LNCaP clone FGC (cell line): ENCODE data around the gene UROC1.

Experiments
- DNase-seq: peaks from one replicate; pipeline ENCODE4 v3.0.0-alpha.2; 2011; ENCODE audit warnings: low read depth
- H3K4me3 ChIP-seq: 2 replicates; pipeline ENCODE4 v1.5.1; 2011; ENCODE audit warnings: mild to moderate bottlenecking, low read depth, low read length, control low read depth
- TF ChIP-seq, protein P1 (sequence below): IDR thresholded peaks from 2 replicates; pipeline ENCODE4 v1.5.1; 2012; ENCODE audit warnings: mild to moderate bottlenecking; ENCODE audit not compliant: control insufficient read depth, insufficient read depth; ENCODE audit errors: extremely low read depth

Gene UROC1

DNA sequence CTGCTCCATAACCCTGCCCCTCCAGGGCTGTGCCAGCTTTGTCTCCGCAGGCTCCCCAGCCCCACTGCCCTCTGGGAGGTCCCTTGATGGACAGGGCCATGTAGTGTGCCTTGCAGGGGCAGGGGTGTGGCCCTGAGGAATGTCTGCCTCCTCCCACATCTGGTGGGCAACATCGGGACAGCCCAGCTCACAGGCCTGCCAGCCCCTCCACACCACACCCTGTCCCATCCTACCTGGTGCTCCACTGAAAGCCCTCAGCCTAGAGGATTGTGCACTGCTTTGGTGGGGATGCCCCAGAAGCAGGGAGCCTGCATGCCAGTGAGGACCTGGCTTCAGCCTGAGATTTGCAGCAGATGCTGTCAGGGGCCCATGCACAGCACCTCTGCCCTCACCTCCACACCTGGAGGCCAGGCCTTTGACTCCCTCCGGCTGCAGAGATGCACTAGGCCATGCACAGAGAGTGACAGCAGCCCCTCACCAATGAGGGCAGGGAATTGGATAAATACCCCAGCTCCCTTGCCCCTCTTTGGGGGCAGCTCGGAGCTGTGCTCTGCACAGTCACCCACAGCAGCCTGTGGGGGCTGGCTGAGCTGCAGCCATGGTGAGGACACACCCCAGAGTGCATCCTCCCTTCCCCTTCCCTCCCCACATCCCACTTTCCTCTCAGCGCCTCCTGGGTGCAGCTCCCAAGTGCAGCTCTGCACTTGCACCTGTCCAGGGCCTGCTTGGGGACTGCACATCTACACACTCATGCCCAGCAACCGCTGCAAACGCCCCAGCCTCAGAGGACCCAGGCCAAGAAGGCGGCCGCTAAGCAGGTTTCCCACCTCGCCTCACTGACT lies 38.4 kb upstream of the UROC1 start:
- DNase-seq: no peak
- H3K4me3 ChIP-seq: no peak overlapping the region
- TF ChIP-seq, protein P1, sequence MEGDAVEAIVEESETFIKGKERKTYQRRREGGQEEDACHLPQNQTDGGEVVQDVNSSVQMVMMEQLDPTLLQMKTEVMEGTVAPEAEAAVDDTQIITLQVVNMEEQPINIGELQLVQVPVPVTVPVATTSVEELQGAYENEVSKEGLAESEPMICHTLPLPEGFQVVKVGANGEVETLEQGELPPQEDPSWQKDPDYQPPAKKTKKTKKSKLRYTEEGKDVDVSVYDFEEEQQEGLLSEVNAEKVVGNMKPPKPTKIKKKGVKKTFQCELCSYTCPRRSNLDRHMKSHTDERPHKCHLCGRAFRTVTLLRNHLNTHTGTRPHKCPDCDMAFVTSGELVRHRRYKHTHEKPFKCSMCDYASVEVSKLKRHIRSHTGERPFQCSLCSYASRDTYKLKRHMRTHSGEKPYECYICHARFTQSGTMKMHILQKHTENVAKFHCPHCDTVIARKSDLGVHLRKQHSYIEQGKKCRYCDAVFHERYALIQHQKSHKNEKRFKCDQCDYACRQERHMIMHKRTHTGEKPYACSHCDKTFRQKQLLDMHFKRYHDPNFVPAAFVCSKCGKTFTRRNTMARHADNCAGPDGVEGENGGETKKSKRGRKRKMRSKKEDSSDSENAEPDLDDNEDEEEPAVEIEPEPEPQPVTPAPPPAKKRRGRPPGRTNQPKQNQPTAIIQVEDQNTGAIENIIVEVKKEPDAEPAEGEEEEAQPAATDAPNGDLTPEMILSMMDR: no peak

DNA sequence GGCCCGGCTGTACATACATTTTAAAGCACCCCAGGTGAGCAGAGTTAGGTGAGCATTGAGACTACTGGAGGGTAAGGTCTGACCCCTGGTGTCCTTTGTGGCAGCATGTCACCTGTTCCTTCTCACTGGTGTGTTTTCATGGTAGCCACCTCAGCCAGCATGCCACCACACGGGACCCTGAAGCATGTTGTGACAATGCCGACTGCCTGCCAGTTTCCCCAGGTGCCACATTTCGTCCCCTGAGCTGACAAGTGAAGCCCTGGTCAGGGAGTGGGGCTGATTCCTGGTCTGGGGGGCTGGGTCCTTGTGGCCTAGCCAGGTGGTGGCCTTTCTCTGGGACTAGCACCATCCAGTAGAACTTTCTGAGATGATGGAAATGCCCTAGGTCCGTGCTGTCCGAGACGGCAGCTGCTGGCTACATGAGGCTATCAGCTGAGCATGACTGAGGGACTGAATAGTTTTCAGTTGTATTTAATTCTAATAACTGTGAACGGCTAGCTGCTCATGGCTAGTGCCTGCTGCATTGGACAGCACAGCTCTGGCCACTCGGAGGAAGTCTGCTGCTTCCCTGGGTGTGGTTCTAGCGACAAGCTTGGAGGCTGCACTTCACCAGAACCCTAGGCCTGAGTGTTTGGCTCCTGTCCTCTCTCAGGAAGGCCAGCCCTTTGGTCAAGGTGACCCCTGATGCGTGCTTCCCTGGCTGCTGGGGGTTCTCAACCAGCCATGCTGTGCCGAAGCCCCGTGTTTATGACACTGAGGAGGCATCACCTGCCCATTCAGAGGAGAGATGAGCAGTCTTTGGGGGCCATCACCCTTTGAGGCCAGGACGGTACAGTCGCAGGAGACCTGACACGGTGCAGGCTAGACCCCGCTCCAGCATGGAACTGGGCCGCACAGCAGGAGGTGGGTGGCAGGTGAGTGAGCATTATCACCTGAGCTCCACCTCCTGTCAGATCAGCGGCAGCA lies 37.3 kb upstream of the UROC1 start:
- no peak for DNase-seq
- H3K4me3 ChIP-seq: no peak overlapping the region
- TF ChIP-seq, protein P1: no peak

DNA sequence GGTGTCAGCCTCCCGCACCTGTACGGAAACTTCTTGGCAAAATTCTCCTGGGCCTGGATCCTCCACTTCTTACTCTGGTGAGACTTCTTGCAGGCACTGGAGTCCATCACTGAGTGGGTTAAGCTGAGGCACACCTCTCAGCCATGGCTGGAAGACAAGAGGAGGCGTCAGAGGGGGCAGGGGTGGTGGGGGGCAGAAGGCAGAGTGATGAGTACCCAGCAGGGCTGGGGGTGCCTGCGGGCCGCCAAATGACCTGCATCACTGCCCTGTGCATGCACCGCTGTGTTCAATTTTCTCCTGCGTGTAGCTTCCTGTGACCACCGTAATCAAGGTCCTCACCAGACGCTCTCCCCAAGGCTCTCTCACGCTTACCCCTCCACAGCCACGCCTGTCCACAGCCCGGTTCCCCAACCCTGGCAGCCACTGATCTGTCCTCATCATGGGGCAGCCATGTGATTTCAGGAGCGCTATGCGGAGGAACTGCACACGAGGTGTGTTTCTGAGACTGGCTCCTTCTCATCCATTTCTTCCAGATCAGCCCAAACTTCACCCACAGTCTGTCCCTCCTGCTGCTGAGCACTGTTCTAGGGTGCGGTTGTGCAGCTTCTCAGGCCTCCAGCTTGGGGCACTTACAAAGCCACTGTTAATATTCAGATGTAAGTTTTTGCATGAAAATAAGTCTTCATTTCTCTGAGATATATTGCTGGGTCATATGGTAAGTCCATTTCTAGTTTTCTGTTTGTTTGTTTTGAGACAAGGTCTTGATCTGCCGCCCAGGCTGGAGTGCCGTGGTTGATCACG lies 35.9 kb upstream of the UROC1 start:
- H3K4me3 ChIP-seq: no peak overlapping the region
- TF ChIP-seq, protein P1: no peak
- no peak for DNase-seq

DNA sequence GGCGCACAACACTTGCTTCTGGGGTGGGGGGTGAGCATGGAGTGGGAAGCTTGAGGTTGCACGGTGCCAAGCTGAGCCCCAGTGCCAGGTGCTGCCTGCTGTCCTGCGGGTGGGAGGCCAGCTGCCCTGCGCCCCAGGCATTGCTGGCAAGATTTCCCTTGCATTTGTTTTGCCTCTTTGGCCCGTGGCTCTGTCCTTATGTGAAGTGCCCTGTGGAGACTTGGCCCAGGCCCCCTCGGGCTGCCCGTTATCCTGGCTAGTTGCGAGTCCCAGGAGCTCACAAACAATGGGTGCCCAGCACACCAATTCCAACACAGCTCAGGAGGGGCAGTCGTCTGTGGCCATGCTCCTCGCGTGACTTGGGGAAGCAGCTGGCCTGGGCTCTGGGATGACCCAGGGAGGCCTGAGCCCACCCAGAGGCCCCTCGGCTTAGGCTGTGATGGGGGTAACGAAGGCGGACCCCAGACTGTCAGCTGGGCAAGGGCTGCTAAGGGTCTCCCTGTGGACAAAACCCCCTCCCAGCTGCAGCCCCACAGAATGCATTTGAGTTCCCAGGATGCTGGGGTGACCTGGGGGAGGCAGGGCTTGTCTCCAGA lies 35.2 kb upstream of the UROC1 start:
- no peak overlapping the region for H3K4me3 ChIP-seq
- TF ChIP-seq, protein P1: no peak
- DNase-seq: no peak

DNA sequence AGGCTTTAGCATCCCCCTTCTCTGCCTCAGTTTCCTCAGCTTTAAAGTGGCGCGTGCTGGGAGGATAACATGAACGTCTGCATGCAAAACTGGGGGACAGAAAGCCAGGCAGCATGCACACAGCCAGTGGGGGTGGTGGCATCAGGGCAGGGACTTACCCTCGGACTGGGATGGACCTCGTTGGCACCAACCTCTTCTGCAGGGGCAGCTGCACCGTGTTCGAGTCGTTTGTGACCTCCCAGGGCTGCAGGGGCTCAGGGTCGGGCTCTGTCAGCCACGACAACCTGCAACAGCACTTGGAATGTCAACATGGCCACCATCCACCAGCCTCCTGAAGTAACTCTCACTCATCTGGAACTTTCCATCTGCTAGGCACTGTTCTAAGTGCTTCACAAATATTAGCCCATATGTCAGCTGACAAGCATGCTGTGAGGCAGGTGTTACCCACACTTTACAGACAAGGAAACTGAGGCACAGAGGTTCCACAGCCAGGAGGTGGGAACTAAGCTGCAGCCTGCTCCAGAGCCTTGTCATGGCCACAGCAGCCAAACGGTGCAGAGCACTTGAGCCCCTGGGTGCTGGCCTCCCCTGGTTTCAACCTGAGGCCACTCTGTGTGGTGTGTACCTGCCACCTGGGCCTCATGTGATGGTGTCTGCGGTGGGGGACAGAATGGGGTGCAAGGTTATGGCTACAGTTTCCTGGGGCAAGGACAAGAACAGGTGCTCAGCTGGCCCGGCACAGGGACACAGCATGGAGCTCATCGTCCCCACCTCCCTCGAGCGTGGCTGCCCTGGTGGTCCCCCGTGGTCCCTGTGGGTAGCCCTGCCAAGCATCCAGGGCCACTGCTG lies 34.5 kb upstream of the UROC1 start:
- no peak overlapping the region for H3K4me3 ChIP-seq
- TF ChIP-seq, protein P1: no peak
- no peak for DNase-seq
